HG03565 (cell line): ENCODE measurements around the gene IL1RAPL1.

ENCODE experiments used
- ATAC-seq: cut with Tn5 transposase; IDR thresholded peaks from one replicate; pipeline ENCODE4 v1.9.1; 2021; ENCODE audit warnings: mild to moderate bottlenecking, moderate library complexity; ENCODE audit not compliant: unreplicated experiment

IL1RAPL1 gene

DNA sequence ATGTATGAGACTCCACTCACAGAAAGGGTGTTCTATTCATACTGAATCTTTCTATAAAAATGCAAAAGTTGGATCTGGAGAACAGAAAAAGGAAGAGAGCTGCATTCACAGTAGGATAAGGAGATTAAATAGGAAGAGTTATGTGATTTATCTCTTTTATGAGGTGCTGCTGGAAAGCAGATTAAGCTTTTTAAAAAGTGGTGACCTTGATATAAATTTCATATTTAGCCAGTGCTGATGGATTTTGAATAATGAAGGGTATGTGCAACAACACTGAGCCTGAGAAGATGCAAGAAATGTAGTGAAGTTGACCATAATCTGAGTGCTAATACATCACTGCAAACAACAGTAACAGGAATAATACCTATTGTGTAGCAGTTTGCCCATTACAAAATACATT lies 795.6 kb downstream of the IL1RAPL1 start:
- ATAC-seq, result no peak

DNA sequence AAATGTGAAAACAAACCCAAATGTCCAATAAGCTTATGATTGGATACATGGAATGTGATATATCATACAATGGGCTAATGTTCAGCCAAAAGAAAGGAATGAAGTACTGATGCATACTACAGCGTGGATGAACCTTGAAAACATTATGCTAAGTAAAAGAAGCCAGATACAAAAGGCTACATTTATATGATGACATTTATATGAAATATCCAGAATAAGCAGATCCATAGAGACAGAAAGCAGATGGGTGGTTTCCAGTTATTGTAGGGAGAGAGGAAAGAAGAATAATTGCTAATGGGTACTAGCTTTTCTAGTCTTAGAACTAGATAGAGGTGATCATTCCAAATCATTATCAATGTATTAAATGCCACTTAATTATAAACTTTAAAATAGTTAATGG lies 801.3 kb downstream of the IL1RAPL1 start:
- ATAC-seq, result no peak

- no peak for ATAC-seq
These were observed 810.3 kb downstream of the IL1RAPL1 start for GRCh38 chrX:29397506-29397905.

DNA sequence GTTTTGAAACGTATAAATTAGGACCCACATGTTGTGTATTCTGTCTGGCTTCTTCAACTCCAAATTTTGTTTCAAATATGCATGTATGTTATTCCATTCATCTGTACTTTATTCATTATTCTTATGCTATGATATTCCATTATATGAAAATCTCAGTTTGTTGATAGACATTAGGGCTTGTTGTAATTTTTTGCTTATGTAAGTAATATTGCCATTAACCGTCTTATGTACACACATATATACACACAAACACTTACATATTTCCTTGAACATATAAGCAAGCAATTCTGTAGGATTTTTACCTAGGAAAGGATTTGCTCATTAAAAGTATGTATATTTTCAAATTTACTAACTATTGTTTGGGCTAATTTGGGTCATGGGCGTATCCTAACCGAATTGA lies 820.1 kb downstream of the IL1RAPL1 start:
- ATAC-seq, result no peak

- no peak for ATAC-seq
These were observed 832.7 kb downstream of the IL1RAPL1 start for GRCh38 chrX:29419774-29420553.

- no peak for ATAC-seq
These were observed 834.8 kb downstream of the IL1RAPL1 start for GRCh38 chrX:29422034-29422433.

DNA sequence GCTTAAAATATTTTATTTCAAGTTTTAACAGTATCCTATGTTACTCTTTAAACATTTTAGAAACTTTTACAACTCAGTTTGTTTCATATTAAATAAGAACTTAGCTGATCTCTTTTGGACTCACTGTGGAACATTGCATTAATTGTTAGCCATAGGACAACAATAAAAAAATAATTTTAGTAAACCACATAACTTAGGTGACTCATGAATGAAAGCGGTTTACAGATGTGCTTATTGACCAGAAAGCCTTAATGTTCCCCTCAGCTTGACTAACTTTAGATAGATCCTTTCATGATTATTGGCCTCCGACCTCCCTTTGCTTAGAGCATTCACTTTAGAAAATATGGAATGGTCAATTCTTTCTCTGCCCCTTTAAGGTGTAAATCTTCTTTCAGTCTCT lies 844.6 kb downstream of the IL1RAPL1 start:
- no peak for ATAC-seq

DNA sequence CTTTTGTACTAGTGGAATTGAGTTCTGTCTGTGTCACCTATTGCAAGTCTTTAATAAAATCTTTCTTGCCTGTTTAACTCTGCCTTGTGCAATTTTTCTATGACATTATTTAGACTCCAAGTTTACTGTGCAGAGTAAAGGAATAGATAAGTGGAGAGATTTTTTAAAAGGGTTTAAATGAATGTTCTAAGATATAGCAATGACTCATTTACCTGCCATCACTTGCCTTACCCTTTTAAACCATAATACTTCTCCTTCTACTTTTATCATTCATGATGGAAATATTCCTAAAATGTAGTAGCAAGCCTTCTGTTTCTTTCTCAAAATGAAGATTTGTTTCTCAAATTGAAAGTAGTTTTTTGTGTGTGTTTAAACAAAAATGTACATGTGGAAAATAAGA lies 845.3 kb downstream of the IL1RAPL1 start:
- no peak for ATAC-seq

DNA sequence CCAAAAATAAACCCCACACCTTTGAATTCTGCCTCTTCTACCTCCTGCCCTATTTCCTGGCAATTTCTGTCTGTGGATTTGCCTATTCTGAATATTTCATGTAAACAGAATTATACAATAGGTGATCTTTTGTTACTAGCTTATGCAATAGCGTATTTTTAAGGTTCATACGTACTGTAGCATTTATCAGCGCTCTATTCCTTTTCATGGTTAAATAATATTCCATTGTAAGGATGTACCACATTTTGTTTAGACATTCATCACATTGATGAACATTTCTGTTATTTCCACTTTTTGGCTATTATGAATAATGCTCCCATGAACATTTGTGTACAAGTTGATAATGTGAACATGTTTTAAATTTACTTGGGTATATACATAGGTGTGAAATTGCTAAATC lies 847.7 kb downstream of the IL1RAPL1 start:
- no peak for ATAC-seq

- no peak for ATAC-seq
These were observed 848.1 kb downstream of the IL1RAPL1 start for GRCh38 chrX:29435396-29435795.

DNA sequence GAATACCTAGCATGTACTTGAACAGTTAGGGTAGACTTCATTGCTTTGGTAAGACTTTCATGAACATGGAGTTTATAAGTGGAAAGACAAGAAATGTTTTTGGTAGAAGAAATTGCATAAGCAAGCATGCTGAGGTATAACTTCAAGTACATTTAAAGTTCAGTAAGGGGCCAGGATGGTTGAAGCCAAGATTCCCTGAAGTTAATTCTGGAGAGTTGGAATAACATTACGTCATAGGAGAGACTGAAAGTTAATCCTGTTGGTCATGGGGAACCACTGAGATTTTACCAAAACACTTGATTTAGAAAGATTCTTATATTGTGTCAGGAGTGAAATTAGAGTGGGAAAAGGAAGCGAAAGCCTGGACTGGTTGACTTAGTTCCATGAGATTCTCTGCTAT lies 860.6 kb downstream of the IL1RAPL1 start:
- ATAC-seq, result no peak

- peak; percentile 91 for ATAC-seq
These were observed 866.1 kb downstream of the IL1RAPL1 start for GRCh38 chrX:29453333-29453732.

DNA sequence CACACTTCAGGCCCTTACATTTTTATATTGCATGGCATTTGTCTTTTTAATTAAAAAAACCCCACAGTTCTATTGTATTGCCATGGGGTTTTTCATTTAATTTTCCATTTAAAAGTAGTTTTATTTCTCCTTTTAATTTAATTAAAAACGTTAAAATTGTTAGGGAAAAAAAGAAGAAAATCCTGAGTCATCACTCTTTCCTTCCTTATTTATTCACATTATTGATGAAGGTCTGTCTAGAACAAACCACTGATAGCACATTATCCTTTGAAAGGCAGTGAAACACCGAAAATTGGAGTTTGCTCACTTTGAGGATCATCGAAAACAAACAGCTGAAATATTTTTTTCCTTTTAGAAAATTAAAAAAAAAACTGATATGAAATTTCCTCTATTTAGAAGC lies 868.5 kb downstream of the IL1RAPL1 start:
- no peak for ATAC-seq

GRCh38 chrX:29461039-29461438 lies 873.8 kb downstream of the IL1RAPL1 start:
- ATAC-seq, result no peak

- ATAC-seq, result no peak
These were observed 879.2 kb downstream of the IL1RAPL1 start for GRCh38 chrX:29466456-29466855.

GRCh38 chrX:29468911-29469494 lies 881.8 kb downstream of the IL1RAPL1 start:
- ATAC-seq, result no peak

- ATAC-seq, result no peak
These were observed 882.8 kb downstream of the IL1RAPL1 start for GRCh38 chrX:29470030-29470429.

DNA sequence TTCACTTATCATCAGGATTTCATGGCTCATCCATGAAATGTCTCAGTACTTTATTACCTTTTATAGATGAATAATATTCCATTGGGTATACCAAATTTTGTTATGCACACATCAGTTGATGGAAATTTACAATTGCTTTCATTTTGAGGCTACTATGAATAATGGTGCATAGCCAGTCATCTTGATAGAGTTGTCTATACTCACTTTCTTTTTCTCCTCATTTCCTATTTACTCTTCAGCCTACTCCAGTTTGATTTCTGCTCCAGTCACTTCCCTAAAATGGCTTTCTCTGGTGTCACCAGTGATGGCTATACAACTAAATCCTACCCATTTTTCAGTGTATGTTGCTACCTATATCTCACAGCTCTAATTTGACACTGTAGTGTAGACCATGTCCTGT lies 884.6 kb downstream of the IL1RAPL1 start:
- ATAC-seq, result no peak

GRCh38 chrX:29477878-29478277 lies 890.6 kb downstream of the IL1RAPL1 start:
- peak; percentile 35 for ATAC-seq

DNA sequence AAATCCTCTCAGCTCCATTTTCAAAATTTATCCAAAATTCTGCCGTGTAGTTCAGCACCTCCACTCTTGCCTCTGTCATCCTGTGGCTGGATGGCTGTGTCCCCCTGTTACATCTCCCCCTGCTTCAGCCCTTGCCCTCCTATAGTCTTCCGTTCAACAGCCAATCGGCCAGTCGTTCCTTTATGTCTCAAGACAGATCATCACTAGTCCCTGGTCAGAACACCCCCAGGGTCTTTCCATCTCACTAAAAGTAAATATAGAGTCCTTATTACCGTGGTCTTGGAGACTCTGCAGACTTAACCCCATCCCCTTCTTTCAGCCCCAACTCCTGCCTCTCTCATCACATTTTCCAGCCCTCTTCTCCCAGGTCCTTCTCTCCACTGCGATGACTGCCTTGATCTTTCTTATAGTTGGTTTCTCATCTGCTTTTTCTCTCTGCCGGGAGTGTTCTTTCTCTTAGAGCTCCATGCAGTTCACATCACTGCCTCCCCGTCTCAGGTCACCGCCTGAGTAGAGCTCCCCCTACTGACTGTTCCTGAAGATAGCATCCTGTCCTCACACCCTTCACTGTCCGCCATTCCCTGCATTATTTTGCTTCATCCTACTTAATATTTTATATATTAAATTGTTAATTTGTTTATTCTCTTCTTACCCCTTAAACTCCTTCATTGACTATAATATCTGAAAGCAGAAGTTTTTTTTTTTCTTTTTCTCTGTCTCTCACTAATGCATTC lies 891.3 kb downstream of the IL1RAPL1 start:
- ATAC-seq, result peak; percentile 79

DNA sequence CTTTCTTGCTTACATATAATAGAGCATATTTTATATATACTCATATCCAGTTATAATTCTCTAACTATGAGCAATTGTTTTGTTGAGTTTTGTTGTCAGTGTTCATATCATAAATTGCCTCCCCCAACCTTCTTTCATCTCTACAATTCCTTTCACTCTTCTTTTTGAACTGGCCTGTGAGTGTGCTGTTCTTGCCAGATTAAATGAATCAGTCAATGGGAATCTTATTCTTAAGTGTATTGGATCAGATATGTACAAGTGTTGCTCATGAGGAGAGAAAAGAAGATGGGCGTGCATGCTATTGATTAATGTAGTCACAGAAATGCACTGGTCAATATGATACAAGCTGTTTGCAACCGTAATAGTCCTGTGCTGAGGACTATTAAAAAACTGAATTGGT lies 900.0 kb downstream of the IL1RAPL1 start:
- ATAC-seq, result no peak

GRCh38 chrX:29487714-29488113 lies 900.5 kb downstream of the IL1RAPL1 start:
- ATAC-seq, result no peak
